ENCODE data around the gene MOGAT3.

DNA sequence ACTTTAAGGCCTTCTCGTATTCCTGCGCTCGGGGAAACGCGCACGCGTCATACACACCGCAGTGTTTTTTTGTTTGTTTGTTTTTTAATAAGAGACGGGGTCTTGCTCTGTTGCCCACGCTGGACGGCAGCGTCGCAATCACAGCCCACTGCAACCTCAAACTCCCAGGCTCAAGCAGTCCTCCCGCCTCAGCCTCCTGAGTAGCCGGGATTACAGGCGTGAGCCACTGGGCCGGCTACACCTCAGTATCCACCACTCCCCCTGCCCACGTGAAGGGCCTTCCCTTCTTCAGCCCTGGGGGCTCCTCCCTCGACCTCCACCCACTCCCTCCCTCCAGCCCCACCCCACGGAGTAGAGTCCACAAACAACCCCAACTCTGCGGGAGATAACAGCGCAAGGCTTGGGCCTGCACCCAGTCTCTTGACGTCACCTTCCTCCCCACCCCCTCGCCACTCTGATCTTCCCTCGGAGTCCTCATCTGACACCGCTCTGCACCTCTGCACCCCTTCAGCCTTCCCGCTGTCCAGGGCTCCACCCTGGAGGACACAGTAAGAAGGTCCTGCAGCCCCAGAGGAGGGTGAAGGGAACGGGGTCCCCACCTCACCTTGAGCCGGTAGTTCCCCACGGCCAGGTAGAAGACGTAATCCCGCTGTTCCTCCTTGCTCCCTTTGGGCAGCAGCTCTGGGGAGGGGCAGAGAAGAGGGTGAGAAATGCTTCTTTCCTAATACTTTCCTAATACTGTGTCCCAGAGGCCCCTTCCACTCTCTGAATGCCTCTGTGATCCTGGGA, 39.6 kb upstream of the MOGAT3 start:
- TF ChIP-seq, protein P1, sequence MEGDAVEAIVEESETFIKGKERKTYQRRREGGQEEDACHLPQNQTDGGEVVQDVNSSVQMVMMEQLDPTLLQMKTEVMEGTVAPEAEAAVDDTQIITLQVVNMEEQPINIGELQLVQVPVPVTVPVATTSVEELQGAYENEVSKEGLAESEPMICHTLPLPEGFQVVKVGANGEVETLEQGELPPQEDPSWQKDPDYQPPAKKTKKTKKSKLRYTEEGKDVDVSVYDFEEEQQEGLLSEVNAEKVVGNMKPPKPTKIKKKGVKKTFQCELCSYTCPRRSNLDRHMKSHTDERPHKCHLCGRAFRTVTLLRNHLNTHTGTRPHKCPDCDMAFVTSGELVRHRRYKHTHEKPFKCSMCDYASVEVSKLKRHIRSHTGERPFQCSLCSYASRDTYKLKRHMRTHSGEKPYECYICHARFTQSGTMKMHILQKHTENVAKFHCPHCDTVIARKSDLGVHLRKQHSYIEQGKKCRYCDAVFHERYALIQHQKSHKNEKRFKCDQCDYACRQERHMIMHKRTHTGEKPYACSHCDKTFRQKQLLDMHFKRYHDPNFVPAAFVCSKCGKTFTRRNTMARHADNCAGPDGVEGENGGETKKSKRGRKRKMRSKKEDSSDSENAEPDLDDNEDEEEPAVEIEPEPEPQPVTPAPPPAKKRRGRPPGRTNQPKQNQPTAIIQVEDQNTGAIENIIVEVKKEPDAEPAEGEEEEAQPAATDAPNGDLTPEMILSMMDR (IDR thresholded peaks at IDR 0.05; ENCODE audit: low read depth, low read length, poor library complexity, severe bottlenecking) = no peak
- TF ChIP-seq EZH2phosphoT487 (IDR thresholded peaks at IDR 0.05; ENCODE audit: borderline replicate concordance, low read length) = no peak

Measured in DOHH2 (cell line).